Kidney (tissue), 14 donors: ENCODE results near the gene PLD2. TPM values are rescaled to one million over a fixed set of nuclear protein-coding genes. Genes with fewer than 3 reads are reported as not detected.

Experiments
- DNase-seq, 5 donors: peaks; one replicate each; pipeline ENCODE4 v3.0.0-alpha.2; 2013 to 2020
- FAIRE-seq: peaks from 2 replicates; lab custom pipeline; 2012; peaks lifted over from hg19 to GRCh38; lab: Jason Lieb, UNC
- H3K27ac ChIP-seq, 2 donors: one replicate each; pipeline ENCODE4 v1.7.0; 2013; ENCODE audit warnings: low read depth in 2 of 2, low read length in 2 of 2, inconsistent platforms in 1 of 2
- H3K27me3 ChIP-seq: one replicate; pipeline ENCODE4 v1.7.1; 2013; ENCODE audit warnings: low read length, inconsistent platforms; ENCODE audit not compliant: control insufficient read depth, insufficient read depth
- H3K36me3 ChIP-seq, 3 donors: one replicate each; pipeline versions ENCODE4 v1.7.0 to v1.7.1; 2013; ENCODE audit warnings: low read length in 3 of 3, control low read depth in 1 of 3, inconsistent platforms in 1 of 3; ENCODE audit not compliant: insufficient read depth in 3 of 3, control insufficient read depth in 2 of 3
- H3K4me1 ChIP-seq, 3 donors: one replicate each; pipeline versions ENCODE4 v1.7.0 to v1.7.1; 2013; ENCODE audit warnings: low read length in 3 of 3, inconsistent platforms in 1 of 3, low read depth in 1 of 3; ENCODE audit not compliant: control insufficient read depth in 2 of 3, insufficient read depth in 2 of 3
- H3K4me3 ChIP-seq, 3 donors: one replicate each; pipeline versions ENCODE4 v1.7.0 to v1.8.1; 2013; ENCODE audit warnings: low read length in 3 of 3, control low read depth in 1 of 3, inconsistent platforms in 1 of 3
- H3K9ac ChIP-seq, 3 donors: one replicate each; pipeline versions ENCODE4 v1.7.0 to v1.7.1; 2013; ENCODE audit warnings: low read length in 3 of 3, control low read depth in 1 of 3, inconsistent platforms in 1 of 3
- H3K9me3 ChIP-seq, 3 donors: one replicate each; pipeline versions ENCODE4 v1.7.0 to v1.7.1; 2013; ENCODE audit warnings: low read length in 3 of 3, control low read depth in 1 of 3, inconsistent platforms in 1 of 3; ENCODE audit not compliant: control insufficient read depth in 2 of 3, insufficient read depth in 1 of 3
- CTCF ChIP-seq: IDR thresholded peaks from 3 replicates; pipeline ENCODE4 v1.5.1; 2012; ENCODE audit warnings: mild to moderate bottlenecking, moderate library complexity, borderline replicate concordance; ENCODE audit not compliant: insufficient read depth; ENCODE audit errors: extremely low read depth
- intact Hi-C: fragments of 100-400 bp; cut with DNase I; formaldehyde crosslinking; loops from one replicate; pipeline ENCODE4 v1.11.1; 2022
- polyA plus RNA-seq: library from polyadenylated mRNA; stranded (reverse); fragments of 350-450 nt; fragmentation: Illumina TruSeq; extraction: RNeasy Lipid Tissue Mini Kit (QIAGEN cat#74804); gene quantifications from one replicate; pipeline ENCODE4 v1.2.3, GENCODE V29; 2014; ENCODE audit warnings: low read depth, low replicate concordance; ENCODE audit not compliant: insufficient read depth
- total RNA-seq: library from RNA; stranded (reverse); fragmentation: NEBNext Ultra II Directional; extraction: Animal tissue kit (Norgen Biotek cat#: 25700); gene quantifications from one replicate; pipeline ENCODE4 v1.2.1, GENCODE V29; 2021
- donor health status: control.
- donor health status: control.
- donor health status: control.
- donor health status: control.
- donor health status: control.
- donor health status: DM: yes; HTN: yes; CAD: no.
- donor health status: Normal renal cell carcinoma (clear cell type).

The PLD2 gene
- total and polyA plus RNA-seq, 2 donors from 2014 or later: 9.2 to 45.4 TPM

- H3K9me3 ChIP-seq: no peaks in the 10 kb centered on the region
- no peak overlapping the region for H3K9ac ChIP-seq
- H3K36me3 ChIP-seq: no peaks in the 10 kb centered on the region
- FAIRE-seq: no peak
- no peak overlapping the region for H3K27ac ChIP-seq
- peak in 1 of 5 donors; percentile 59 for DNase-seq
- H3K27me3 ChIP-seq: peaks cover 18% of the 10 kb centered on the region
- peaks cover 0 to 3% (median 0%) of the 10 kb centered on the region in 3 donors for H3K4me1 ChIP-seq
- no peak for TF ChIP-seq CTCF
- intact Hi-C loops: no loop called here
- H3K4me3 ChIP-seq: no peak overlapping the region
Measured at GRCh38 chr17:4780325-4780955, 26.5 kb upstream of the PLD2 start.

- no peak overlapping the region for H3K4me3 ChIP-seq
- H3K9me3 ChIP-seq: no peaks in the 10 kb centered on the region
- no peaks in the 10 kb centered on the region for H3K36me3 ChIP-seq
- DNase-seq: peak in 1 of 5 donors; percentile 61
- H3K4me1 ChIP-seq: peaks cover 0 to 11% (median 0%) of the 10 kb centered on the region in 3 donors
- intact Hi-C loops: no loop called here
- no peak overlapping the region for H3K27ac ChIP-seq
- TF ChIP-seq CTCF: no peak
- no peak for FAIRE-seq
- no peak overlapping the region for H3K9ac ChIP-seq
- peaks cover 24% of the 10 kb centered on the region for H3K27me3 ChIP-seq
Measured at GRCh38 chr17:4782652-4783051, 24.3 kb upstream of the PLD2 start.

- no peak for FAIRE-seq
- peak overlapping the region in 1 of 3 donors; percentile 47 for H3K4me3 ChIP-seq
Measured at GRCh38 chr17:4785311-4786105, 21.4 kb upstream of the PLD2 start.

More at GRCh38 chr17:4785311-4786105, 21.4 kb upstream of the PLD2 start:
- Histone ChIP-seq H3K36me3 (no peaks in the 10 kb centered on the region), H3K27me3 (peaks cover 24% of the 10 kb centered on the region), H3K9me3 (no peaks in the 10 kb centered on the region), H3K4me1 (peaks cover 0 to 22% (median 9%) of the 10 kb centered on the region in 3 donors), H3K27ac (no peak overlapping the region), H3K9ac (peak overlapping the region in 1 of 3 donors; percentile 51)
- DNase-seq: peak in 2 of 5 donors; percentile 42 to 59
- no peak for TF ChIP-seq CTCF
- intact Hi-C loops: loop anchor here (5.0 kb wide), 1 partner anchor 97 kb away; no protein-coding TSS in a partner anchor
